ENCODE data around the gene TRIM33.

DNA sequence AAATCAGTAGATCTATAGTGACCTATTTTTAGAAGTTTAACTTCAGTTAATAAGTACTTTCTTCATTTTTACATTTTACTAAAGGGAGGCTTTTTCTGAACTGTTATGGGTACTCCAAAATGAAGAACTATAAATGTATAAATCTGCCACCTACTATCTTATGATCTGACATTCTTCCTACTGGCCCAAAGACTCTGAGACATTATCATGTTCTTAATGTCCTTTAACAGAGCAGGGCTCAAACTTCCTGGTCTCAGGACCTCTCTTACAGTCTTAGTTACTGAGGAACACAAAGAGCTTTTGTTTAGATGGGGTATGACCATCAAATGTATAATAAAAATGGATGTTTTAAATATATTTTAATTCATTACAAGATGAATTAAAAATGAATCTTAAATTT is 8.9 kb downstream of the TRIM33 start:
- TF ChIP-seq EZH2 (IDR thresholded peaks at IDR 0.05; ENCODE audit: low read depth), result no peak
- TF ChIP-seq, protein P1, sequence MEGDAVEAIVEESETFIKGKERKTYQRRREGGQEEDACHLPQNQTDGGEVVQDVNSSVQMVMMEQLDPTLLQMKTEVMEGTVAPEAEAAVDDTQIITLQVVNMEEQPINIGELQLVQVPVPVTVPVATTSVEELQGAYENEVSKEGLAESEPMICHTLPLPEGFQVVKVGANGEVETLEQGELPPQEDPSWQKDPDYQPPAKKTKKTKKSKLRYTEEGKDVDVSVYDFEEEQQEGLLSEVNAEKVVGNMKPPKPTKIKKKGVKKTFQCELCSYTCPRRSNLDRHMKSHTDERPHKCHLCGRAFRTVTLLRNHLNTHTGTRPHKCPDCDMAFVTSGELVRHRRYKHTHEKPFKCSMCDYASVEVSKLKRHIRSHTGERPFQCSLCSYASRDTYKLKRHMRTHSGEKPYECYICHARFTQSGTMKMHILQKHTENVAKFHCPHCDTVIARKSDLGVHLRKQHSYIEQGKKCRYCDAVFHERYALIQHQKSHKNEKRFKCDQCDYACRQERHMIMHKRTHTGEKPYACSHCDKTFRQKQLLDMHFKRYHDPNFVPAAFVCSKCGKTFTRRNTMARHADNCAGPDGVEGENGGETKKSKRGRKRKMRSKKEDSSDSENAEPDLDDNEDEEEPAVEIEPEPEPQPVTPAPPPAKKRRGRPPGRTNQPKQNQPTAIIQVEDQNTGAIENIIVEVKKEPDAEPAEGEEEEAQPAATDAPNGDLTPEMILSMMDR (conservative IDR thresholded peaks at IDR 0.05), result no peak

Measured in PC-9 (cell line).